Activated CD8-positive, alpha-beta T cell treated with anti-CD3 and anti-CD28 coated beads for 36 hours (primary cell): ENCODE data around the gene ZNF155. TPM values are rescaled to one million over a fixed set of nuclear protein-coding genes. Genes with fewer than 3 reads are reported as not detected.

Source experiments
- ATAC-seq: fragments of 200-7000 bp; cut with Tn5 transposase; one replicate; pipeline ENCODE4 v1.10.0; 2021; ENCODE audit warnings: mild to moderate bottlenecking, moderate library complexity
- CTCF ChIA-PET: fragments of 350-600 bp; sonication (Branson Sonifier 250); formaldehyde crosslinking; loops from one replicate; lab custom pipeline; 2021; ENCODE audit warnings: antibody characterized with exemption; lab: Charles Lee
- POLR2A ChIA-PET: fragments of 350-600 bp; sonication (Branson Sonifier 250); formaldehyde crosslinking; loops from one replicate; lab custom pipeline; 2021; ENCODE audit warnings: antibody characterized with exemption; lab: Charles Lee
- DNase-seq: peaks from one replicate; pipeline ENCODE4 v3.0.0-alpha.2; 2020
- H3K27ac Mint-ChIP-seq: one replicate; pipeline ENCODE4 v1.8.0; 2021; ENCODE audit warnings: mild to moderate bottlenecking, mixed read lengths
- H3K27me3 Mint-ChIP-seq: one replicate; pipeline ENCODE4 v1.8.0; 2021; ENCODE audit warnings: mixed read lengths
- H3K36me3 Mint-ChIP-seq: one replicate; pipeline ENCODE4 v1.8.0; 2021; ENCODE audit warnings: low read depth, mixed read lengths
- H3K4me1 Mint-ChIP-seq: one replicate; pipeline ENCODE4 v1.8.0; 2021; ENCODE audit warnings: low read depth, mixed read lengths
- H3K4me3 Mint-ChIP-seq: one replicate; pipeline ENCODE4 v1.8.0; 2021; ENCODE audit warnings: mild to moderate bottlenecking, moderate library complexity, mixed read lengths
- H3K9me3 Mint-ChIP-seq: one replicate; pipeline ENCODE4 v1.8.0; 2021; ENCODE audit warnings: mixed read lengths
- CTCF ChIP-seq: fragments of 200-600 bp; IDR thresholded peaks from one replicate; pipeline ENCODE4 v1.8.0; 2022; ENCODE audit warnings: antibody characterized with exemption, mild to moderate bottlenecking
- intact Hi-C: fragments of 100-400 bp; cut with micrococcal nuclease; formaldehyde crosslinking; loops from one replicate; pipeline ENCODE4 v1.10.0; 2022
- total RNA-seq, 2 experiments: library from RNA; stranded (reverse); gene quantifications; one replicate each; pipeline ENCODE4 v1.2.3, GENCODE V29; 2021

Gene ZNF155
- total RNA-seq, 2 experiments from 2014 or later = 2.6 to 2.9 TPM

GRCh38 chr19:44042147-44042546, 58.2 kb downstream of the ZNF155 start:
- Mint-ChIP-seq H3K27ac (no peak overlapping the region), H3K36me3 (peaks cover 4% of the 10 kb centered on the region), H3K27me3 (peaks cover 4% of the 10 kb centered on the region), H3K4me1 (no peaks in the 10 kb centered on the region), H3K4me3 (no peak overlapping the region), H3K9me3 (peaks cover 28% of the 10 kb centered on the region)
- ChIA-PET CTCF (no interaction called here), POLR2A (no interaction called here)
- intact Hi-C loops = no loop called here
- ATAC-seq (no peak), DNase-seq (no peak)
- no peak for TF ChIP-seq CTCF

Other genes with a start within 250 kb of the ZNF155 start
- 10 to 100 TPM; 48.9 to 53.1 TPM for gene SMG9, start 229.2 kb upstream of the ZNF155 start, total RNA-seq
- 10 to 100 TPM; 49.5 to 49.6 TPM for gene KCNN4, start 203.2 kb upstream of the ZNF155 start, total RNA-seq
- gene LYPD5, start 181.7 kb upstream of the ZNF155 start, total RNA-seq = under 1 TPM; 0.51 to 0.61 TPM
- gene ZNF283, start 156.9 kb upstream of the ZNF155 start, total RNA-seq = 1 to 10 TPM; 6.6 to 7.2 TPM
- gene ZNF404, start 100.2 kb upstream of the ZNF155 start, total RNA-seq = 1 to 10 TPM; 2.1 to 2.7 TPM
- gene ZNF45, start 48.9 kb upstream of the ZNF155 start, total RNA-seq = 1 to 10 TPM; 7.9 to 8.8 TPM
- gene ZNF221, start 33.0 kb upstream of the ZNF155 start, total RNA-seq = 1 to 10 TPM; 1.0 to 1.6 TPM
- gene ZNF230, start 18.8 kb downstream of the ZNF155 start, total RNA-seq = 1 to 10 TPM; 3.4 to 5.6 TPM
- gene ZNF222, start 41.2 kb downstream of the ZNF155 start, total RNA-seq = 1 to 10 TPM; 1.5 to 2.3 TPM
- 1 to 10 TPM in 1 of 2 experiments, under 1 TPM in 1; 0.67 to 2.2 TPM for gene ZNF223, start 67.8 kb downstream of the ZNF155 start, total RNA-seq
- gene ZNF284, start 88.0 kb downstream of the ZNF155 start, total RNA-seq = 1 to 10 TPM; 1.7 to 1.9 TPM
- gene ZNF224, start 110.2 kb downstream of the ZNF155 start, total RNA-seq = 10 to 100 TPM; 13.3 to 14.0 TPM
- gene ZNF225, start 129.2 kb downstream of the ZNF155 start, total RNA-seq = 1 to 10 TPM; 3.0 to 4.4 TPM
- gene ZNF234, start 157.4 kb downstream of the ZNF155 start, total RNA-seq = 1 to 10 TPM; 7.2 to 7.4 TPM
- 1 to 10 TPM; 5.9 to 6.7 TPM for gene ZNF226, start 180.9 kb downstream of the ZNF155 start, total RNA-seq
- 10 to 100 TPM; 17.7 to 18.5 TPM for gene ZNF227, start 228.3 kb downstream of the ZNF155 start, total RNA-seq